ENCODE results near the gene MUC5B.
A peak's percentile ranks its signal among the peaks of the same experiment; 100 is the strongest.

Gene MUC5B

DNA sequence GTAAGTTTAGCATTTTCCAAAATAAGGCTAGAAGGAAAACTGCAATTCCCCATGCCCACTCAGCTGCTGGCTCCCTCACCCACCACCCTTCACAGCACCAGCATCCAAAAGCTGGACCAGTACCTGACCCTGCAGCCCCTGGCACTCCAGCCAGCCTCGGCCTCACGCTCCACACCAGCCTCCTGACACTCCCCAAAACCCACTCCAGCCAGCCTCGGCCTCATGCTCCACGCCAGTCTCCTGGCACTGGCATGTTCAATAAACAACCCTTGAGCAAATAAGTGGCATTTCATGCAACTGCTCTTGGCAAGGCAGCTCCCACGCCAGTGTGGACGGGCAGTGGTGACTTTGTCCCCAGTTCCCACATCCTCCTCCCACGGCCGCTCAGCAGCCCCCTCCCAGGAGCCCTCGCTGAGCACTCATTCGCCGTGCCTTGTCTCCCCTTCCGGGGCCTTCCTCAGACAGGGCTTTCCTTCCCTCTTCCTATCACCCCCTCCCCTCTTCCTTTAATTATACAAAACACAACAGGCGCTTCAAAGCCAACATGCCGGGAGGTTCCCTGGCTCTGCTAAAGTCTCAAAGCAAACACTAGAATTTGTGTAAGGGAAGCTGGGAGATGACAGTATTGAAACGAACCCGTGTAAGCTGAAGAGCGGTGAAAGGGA lies 79.7 kb downstream of the MUC5B start:
- no peak for DNase-seq

DNA sequence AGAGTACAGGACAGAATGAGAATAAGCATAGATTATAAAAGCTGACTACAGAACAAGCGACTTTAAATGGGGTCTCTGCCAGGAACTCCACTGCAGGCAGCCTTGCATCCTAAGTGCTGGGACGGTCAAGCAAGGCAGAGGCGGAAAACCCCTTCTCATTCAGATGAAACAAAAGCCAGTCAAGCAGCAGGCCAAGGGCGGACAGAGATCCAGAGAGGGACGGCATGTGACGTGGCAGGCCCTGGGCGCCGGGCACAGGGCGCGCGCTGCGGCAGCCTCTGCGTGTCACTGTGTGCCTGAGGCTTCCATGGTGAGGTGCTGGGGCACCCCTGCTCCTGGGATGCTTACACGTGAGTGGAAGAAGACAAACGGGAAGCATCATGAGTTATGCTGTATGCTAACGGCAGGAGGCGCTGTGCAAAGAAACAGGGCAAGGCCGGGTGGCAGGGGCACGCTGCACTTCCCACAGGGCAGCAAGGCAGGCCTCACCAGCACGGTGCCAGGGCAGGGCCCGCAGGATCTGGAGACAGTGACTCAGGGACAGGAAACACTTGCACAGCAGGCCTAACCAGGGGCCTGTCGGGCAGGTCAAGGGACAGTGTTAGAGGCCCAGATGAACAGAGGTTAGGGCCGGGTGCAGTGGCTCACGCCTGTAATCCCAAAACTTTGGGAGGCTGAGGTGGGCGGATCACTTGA lies 80.4 kb downstream of the MUC5B start:
- no peak for DNase-seq

DNA sequence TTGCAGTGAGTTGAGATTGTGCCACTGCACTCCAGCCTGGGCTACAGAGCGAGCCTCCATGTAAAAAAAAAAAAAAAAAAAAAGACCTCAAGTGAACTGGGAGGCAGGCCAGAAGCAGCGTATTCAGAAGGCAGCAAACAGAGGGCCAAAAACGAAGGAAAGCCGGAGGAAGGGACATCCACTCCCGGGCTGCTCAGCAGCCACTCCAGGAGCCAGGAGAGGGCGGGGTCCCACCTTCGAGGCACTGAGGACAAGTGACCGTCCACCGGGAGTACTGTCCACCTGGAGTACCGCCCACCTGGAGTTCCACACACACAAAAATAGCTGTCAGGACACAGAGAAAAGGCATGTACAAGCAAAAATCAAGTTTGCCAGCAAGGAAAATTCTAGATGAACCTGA lies 81.1 kb downstream of the MUC5B start:
- DNase-seq, result no peak

DNA sequence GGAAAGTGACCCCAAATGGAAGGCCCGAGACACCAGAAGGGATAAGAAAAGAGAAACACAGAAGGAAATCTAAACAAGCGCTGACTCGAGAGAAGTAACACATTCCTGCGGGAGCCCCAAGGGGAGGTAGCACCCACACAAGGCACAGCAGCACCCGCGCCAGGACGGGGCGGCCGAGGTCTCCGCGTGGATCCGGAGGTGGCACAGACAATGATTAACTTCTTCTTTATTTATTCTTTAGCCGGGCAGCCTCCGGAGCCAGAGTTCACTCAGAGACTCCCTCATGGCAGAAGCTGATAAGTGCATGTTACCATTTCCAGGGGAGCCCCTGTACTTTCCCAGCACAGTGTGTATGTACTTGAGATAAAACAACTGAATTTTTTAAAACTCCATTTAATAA lies 81.5 kb downstream of the MUC5B start:
- DNase-seq, result no peak

DNA sequence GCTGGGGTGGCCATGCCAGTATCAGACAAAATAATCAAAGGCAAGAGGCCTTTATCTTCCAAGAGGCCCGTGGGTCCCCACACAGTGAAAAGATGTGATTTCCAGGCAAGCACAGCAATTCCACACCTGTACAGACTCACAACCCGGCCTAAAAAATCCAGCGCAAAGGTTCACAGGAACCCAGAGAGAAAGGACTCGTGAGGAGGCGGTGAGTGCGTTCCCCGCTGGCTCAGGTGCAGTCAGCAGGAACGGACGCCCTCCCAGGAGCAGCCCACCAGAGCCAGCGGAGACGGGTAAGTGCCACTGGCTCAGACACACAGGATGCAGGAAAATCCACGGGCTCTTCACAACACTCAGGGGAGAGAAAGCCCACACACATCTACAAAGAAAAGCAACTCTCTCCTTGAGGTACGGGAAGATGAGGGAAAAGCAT lies 82.2 kb downstream of the MUC5B start:
- no peak for DNase-seq

DNA sequence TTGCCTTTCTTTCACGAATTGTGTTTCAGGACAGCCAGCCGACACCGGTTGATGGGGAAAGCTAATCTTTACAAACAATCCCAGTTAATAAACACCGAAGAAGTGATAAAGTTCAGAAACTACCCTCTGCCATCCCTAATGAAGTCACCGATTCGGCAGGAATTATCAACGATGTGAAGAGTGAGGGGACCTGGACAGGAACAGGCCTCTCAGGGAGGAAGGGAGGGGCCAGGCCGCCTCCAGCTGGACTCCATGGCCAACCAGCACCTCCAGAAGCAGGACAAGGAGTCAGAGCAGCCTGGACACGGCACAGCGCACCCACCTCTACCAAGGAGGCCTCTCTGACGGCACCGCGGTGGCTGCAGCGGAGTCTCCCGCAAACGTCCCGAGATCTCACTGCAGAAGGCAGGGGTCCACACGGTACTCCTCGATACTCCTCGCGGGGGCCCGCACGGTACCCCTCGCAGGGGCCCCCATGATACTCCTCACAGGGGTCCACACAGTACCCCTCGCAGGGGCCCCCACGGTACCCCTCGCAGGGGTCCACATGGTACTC lies 82.7 kb downstream of the MUC5B start:
- no peak for DNase-seq

DNA sequence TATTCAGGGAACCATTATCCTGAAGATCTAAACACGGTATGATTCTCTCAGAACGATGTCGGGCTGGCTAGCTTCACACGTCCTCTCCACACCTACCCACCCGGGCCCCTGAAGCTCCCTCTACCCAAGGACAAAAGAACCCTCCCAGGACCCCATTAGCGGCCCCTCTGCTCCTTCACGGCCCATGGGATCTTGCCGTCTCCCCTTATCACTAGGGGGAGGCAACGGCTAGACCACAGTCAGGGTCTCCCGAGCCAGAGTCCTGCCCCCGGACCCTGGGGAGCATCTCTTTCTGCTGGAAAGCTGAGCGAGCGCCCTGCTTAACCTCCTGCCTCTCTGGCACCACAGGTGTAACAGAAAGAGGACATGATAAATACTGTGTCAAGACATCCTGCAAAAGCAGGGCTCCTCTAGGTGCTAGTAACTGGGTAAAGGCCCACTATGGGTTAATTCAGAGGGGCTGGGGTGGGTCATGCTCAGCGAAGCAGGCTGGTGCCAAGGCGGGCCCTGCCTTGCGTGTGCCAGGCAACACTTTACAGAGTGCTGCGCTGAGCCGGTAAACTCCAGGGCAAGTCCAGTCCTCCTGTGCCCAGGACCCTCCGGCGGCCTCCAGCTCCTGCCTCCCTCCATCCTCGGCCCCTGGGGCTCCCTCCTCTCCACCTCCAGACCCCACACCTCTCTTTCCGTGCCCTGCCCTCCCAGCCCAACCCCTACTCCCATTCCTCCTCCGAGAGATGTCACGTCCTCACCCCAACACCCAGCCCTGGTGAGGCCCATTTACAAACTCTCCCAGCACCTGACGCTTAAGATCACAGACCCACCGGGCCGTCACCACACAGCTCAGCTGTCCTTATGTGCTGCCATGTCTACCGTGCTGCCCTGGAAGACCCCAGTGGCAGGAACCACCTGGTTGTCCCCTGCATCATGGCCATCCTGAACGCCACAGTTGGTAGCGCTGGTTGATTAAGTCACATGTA lies 83.6 kb downstream of the MUC5B start:
- DNase-seq, result no peak

DNA sequence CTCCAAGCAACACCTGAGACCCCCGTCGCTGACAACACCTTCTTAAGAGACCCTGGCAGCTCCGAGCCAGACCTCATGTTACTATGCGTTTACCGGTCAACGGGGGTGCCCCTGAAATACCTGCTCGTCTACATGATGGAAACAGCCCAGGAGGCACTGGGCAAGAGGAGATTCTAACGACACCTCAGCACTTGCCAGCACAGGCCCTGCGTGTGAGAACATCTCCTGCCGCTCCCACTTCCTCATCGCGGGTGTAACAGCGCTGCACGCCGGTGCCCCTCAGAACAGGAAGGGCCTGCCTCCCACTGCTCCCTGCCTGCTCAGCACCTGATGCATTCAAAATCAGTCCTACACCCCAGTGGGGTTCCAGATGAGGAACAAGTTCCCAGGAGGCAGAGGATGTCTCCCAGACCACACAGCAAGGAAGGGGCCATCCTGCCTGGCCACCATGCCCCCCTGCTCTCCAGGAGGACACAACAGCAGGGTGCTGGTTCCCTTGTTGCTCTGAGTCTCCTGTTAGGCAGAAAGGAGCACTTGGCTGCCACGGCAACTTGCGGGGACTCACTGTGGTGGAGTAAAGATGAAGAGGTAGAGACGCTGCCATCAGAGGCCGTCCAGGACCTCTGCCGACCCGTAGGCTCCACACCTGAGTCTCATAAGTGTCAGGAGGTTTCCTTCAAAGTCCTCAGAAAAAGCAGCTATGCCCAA lies 84.5 kb downstream of the MUC5B start:
- DNase-seq, result no peak

DNA sequence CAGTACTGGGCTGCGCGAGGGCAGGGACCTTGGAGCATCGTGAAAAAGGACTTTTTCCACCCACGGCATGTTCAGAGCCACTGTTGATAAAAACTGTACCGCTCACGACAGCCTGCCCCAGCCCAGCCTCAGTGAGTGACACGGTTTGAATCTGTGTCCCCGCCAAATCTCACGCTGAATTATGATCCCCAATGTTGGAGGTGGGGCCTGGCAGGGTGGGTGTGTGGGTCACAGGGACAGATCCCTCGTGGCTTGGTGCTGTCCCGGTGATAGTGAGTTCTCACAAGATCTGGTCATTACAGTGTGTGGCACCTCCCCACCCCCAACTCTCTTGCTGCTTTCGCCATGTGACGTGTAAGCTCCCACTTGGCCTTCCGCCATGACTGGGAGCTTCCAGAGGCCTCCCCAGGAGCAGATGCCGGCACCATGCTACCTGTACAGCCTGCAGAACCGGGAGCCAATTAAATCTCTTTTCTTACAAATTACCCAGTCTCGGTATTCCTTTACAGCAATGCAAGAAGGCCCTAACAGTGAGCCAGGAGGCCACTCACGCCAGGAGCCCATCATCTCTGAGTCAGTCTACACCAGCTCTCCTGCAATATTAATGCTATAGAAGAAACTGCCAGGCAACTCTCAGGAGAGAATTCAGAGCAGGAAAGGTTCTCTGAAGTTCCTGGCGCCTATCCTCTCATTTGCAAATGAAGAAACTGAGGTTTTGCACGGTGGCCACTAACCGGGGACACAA lies 85.3 kb downstream of the MUC5B start:
- DNase-seq, result no peak

DNA sequence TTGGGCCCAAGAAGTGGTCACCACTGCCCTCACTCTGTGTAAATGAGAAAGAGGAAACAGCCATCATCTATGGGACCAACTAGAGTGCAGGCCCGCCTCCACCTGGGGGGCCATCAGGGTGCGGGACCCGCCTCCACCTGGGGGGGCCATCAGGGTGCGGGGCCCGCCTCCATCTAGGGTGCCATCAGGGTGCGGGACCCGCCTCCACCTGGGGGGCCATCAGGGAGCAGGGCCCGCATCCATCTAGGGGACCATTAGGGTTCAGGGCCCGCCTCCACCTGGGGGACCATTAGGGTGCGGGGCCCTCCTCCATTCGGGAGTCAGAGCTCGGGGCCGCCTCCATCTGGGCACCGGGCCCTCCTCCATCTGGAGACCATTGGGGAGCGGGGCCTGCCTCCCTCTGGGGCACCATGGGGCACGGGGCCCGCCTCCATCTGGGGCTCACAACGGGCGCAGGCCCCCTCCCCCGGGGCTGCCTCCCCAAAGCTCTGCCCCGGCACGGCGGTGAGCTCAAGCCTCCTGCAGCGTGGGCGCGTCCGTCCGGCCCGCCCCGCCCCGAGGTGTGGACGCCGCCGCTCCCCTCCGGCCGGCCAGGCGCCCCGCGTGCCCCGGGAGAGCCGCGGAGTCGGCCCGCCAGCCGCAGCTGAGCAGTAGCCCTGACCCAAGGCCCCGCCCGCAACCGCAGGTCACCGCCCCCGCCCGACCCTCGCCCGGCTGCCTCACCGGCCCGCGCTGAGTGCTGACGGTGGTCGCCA lies 86.1 kb downstream of the MUC5B start:
- DNase-seq, result no peak

DNA sequence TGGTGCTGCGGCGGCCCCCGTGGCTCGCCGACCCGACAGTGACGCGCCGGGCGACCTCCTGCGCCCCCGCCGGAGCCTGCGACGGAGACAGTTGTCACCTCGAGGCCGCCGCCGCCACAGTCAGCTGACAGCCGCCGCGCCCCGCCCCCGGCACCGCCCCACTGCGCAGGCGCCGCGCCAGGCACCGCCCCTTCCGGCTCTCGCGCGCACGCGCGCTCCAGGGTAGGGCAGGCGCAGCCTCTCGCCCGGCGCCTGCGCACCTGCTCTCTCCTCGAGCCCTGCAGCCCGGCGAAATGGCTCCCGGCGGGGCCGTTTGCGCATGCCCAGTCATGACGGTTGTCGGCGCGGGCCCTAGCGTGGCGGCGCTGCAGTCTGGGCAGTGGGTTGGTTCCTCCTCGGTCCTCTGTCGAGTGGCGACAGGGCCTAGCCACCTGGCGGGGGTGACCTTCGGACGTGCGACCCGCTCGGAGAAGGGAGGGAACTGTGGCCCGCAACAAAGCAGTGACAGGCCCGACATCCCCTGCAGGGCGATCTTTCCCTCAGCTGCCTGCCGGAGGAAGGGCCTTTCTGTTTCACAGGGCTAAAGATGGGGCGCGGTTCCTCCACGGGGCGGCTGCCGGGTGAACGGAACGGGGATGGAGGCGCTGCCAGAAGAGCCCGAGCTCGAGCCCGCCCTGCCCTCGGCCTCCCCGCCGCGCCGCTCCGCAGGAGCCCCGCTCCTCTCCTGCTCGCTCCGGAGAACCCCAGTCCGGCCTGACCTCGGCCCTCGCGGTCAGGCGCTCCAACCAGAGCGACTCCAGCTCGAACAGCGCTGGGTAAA lies 86.8 kb downstream of the MUC5B start, which contains the start of gene TOLLIP:
Gene TOLLIP (minus strand): TSS at position 135 of the 820 bp plus-strand sequence. CDS start 134 bp downstream, at position 1.
- DNase-seq, result peak; percentile 98

DNA sequence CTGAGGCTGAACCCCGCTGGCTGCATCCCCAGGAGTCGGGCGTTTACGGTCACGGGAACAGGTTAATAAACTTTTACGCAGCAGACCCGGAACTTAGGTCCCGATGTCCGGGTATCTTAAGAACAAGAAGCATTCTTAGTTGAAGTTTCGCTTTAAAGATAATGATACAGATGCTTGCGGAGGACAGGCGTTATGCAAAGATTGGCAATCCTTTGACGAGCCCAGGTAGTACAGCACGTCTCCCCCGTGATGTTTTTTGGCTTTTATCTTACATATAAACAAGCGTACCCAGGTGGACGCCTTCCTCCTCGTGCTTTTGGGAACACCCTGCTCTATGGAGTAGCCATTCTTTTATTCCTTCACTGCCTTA lies 87.4 kb downstream of the MUC5B start:
- no peak for DNase-seq

DNA sequence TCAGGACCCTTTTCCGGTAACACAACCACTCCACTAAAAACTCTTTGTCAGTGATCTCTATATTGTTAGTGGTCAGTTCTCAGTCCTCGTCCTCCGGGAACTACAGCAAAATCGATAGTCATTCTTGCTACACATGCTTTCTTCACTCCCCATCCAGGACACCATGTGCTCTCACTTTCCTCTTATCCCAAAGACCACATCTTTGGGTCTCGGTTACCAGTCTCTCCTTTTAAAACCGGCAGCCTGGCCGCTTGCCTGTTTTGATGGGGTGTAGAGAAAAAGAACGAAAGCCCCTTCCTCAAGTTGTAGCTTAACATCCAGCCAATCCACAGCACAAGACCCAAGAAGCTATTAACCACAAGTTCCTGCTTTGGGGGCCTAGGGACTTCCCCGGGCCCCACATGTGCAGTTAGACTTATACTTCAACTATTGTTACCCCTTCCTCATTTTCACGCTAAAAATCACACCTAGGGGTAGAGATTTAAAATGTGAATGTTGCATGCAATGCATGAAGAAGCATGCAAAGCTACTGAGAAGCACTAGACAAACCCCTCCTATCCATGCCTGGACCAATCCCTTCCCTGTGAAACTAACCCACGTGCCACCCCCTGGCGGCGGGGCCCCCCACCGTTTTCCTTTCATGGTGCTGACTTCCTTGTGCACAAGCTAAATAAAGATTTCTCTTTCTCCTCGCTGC lies 88.1 kb downstream of the MUC5B start:
- DNase-seq, result peak; percentile 20

All from activated effector memory CD4-positive, alpha-beta T cell treated with Interleukin-2 at 50 U/mL for 16 hours (primary cell).